Osteoblast (primary cell): ENCODE results near the gene JARID2. TPM values are rescaled to one million over a fixed set of nuclear protein-coding genes. Genes with fewer than 3 reads are reported as not detected.
A peak's percentile ranks its signal among the peaks of the same experiment; 100 is the strongest.

Experiments
- DNase-seq: peaks from one replicate; pipeline ENCODE4 v3.0.0; 2011; ENCODE audit warnings: low spot score, mixed read lengths; ENCODE audit not compliant: insufficient read length; ENCODE audit errors: missing footprints
- H2AFZ ChIP-seq: 2 replicates; pipeline ENCODE4 v1.6.0; 2011; ENCODE audit warnings: mild to moderate bottlenecking, low read length
- H3K27ac ChIP-seq: 2 replicates; pipeline ENCODE4 v1.5.1; 2011; ENCODE audit warnings: mild to moderate bottlenecking, low read depth, low read length, moderate library complexity
- H3K27me3 ChIP-seq: 2 replicates; pipeline ENCODE4 v1.6.0; 2012; ENCODE audit warnings: mild to moderate bottlenecking, control low read depth, inconsistent platforms, low read length, moderate library complexity; ENCODE audit not compliant: insufficient read depth
- H3K36me3 ChIP-seq: 2 replicates; pipeline ENCODE4 v1.5.1; 2011; ENCODE audit warnings: mild to moderate bottlenecking, low read length, control low read depth, moderate library complexity; ENCODE audit not compliant: insufficient read depth
- H3K4me1 ChIP-seq: 2 replicates; pipeline ENCODE4 v1.5.1; 2011; ENCODE audit warnings: mild to moderate bottlenecking, low read length, control low read depth, moderate library complexity; ENCODE audit not compliant: insufficient read depth
- H3K4me2 ChIP-seq: 2 replicates; pipeline ENCODE4 v1.6.0; 2011; ENCODE audit warnings: mild to moderate bottlenecking, low read length; ENCODE audit not compliant: insufficient read depth
- H3K4me3 ChIP-seq: fragments of 200-600 bp; sonication (generic); 3 replicates; pipeline ENCODE4 v1.5.1; 2012; ENCODE audit warnings: mild to moderate bottlenecking, low read length, inconsistent platforms; ENCODE audit not compliant: insufficient read depth
- H3K79me2 ChIP-seq: 2 replicates; pipeline ENCODE4 v1.6.0; 2012; ENCODE audit warnings: mild to moderate bottlenecking, low read length, control low read depth, inconsistent platforms; ENCODE audit not compliant: insufficient read depth
- H3K9me3 ChIP-seq: 2 replicates; pipeline ENCODE4 v1.5.1; 2011; ENCODE audit warnings: low read depth, low read length, control low read depth
- H4K20me1 ChIP-seq: 2 replicates; pipeline ENCODE4 v1.6.0; 2012; ENCODE audit warnings: mild to moderate bottlenecking, low read length, control low read depth; ENCODE audit not compliant: insufficient read depth
- CTCF ChIP-seq: IDR thresholded peaks from 2 replicates; pipeline ENCODE4 v1.5.1; 2011; ENCODE audit warnings: mild to moderate bottlenecking, low read depth, low read length, moderate library complexity; ENCODE audit errors: extremely low read depth
- total RNA-seq: library from RNA; depleted of rRNA; stranded (reverse); fragments of >200 nt; gene quantifications from 2 replicates; pipeline ENCODE4 v1.2.3, GENCODE V29; 2012

The JARID2 gene
- total RNA-seq, 1 donor: 10.5 TPM

GRCh38 chr6:15485936-15486335 lies 240.1 kb downstream of the JARID2 start:
- no peak overlapping the region for H3K27ac ChIP-seq
- no peak overlapping the region for H2AFZ ChIP-seq
- DNase-seq: no peak
- peaks cover 29% of the 10 kb centered on the region for H3K79me2 ChIP-seq
- H3K27me3 ChIP-seq: no peaks in the 10 kb centered on the region
- no peak overlapping the region for H3K4me3 ChIP-seq
- no peaks in the 10 kb centered on the region for H3K9me3 ChIP-seq
- no peak overlapping the region for H3K4me2 ChIP-seq
- TF ChIP-seq CTCF: no peak
- peaks cover 13% of the 10 kb centered on the region for H3K36me3 ChIP-seq
- peaks cover 5% of the 10 kb centered on the region for H4K20me1 ChIP-seq
- H3K4me1 ChIP-seq: no peaks in the 10 kb centered on the region

GRCh38 chr6:15487262-15487661 lies 241.4 kb downstream of the JARID2 start:
- Histone ChIP-seq H3K4me3 (no peak overlapping the region), H3K36me3 (peaks cover 13% of the 10 kb centered on the region), H3K27ac (no peak overlapping the region), H3K79me2 (peaks cover 27% of the 10 kb centered on the region), H3K4me1 (peaks cover 7% of the 10 kb centered on the region), H2AFZ (no peak overlapping the region), H4K20me1 (peaks cover 7% of the 10 kb centered on the region), H3K9me3 (no peaks in the 10 kb centered on the region), H3K27me3 (no peaks in the 10 kb centered on the region), H3K4me2 (no peak overlapping the region)
- DNase-seq: no peak
- no peak for TF ChIP-seq CTCF

GRCh38 chr6:15489261-15489962 lies 243.5 kb downstream of the JARID2 start:
- Histone ChIP-seq H3K4me3 (no peak overlapping the region), H3K79me2 (peaks cover 13% of the 10 kb centered on the region), H3K9me3 (no peaks in the 10 kb centered on the region), H3K36me3 (peaks cover 13% of the 10 kb centered on the region), H3K27ac (no peak overlapping the region), H3K27me3 (no peaks in the 10 kb centered on the region), H3K4me1 (peaks cover 7% of the 10 kb centered on the region), H2AFZ (no peak overlapping the region), H4K20me1 (peaks cover 2% of the 10 kb centered on the region), H3K4me2 (no peak overlapping the region)
- no peak for TF ChIP-seq CTCF
- no peak for DNase-seq

- no peaks in the 10 kb centered on the region for H3K9me3 ChIP-seq
- H3K4me1 ChIP-seq: peaks cover 8% of the 10 kb centered on the region
- H3K4me3 ChIP-seq: no peak overlapping the region
- H3K36me3 ChIP-seq: peaks cover 13% of the 10 kb centered on the region
- H3K27me3 ChIP-seq: no peaks in the 10 kb centered on the region
- peaks cover 9% of the 10 kb centered on the region for H3K79me2 ChIP-seq
- no peak for TF ChIP-seq CTCF
- peak overlapping the region; percentile 1 for H3K27ac ChIP-seq
- no peak overlapping the region for H2AFZ ChIP-seq
- peaks cover 7% of the 10 kb centered on the region for H4K20me1 ChIP-seq
- no peak for DNase-seq
- H3K4me2 ChIP-seq: no peak overlapping the region
Observed at GRCh38 chr6:15490242-15491100, 244.6 kb downstream of the JARID2 start.
